ENCODE results near the gene KCTD5.

DNA sequence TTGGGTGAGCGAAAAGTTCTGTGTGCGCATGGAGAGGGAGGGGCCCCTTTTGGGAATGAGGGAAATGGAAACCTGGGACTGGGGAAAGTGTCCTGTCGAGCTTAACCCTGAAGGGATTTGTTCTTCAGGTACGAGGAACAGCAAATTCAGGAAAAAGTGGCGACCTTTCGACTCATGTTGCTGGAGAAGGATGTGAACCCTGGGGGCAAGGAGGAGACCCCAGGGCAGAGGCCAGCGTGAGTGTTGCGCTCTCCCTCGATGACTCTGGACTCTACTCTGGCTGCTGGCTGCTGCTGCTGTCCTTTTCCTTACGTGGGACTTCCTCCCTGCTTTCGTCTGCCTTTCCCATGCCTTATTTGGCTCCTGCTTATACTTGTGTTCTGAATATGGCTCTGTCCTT lies 75.0 kb downstream of the KCTD5 start:
- no peak for TF ChIP-seq POLR2A (IDR thresholded peaks at IDR 0.05)
- TF ChIP-seq, protein P1, sequence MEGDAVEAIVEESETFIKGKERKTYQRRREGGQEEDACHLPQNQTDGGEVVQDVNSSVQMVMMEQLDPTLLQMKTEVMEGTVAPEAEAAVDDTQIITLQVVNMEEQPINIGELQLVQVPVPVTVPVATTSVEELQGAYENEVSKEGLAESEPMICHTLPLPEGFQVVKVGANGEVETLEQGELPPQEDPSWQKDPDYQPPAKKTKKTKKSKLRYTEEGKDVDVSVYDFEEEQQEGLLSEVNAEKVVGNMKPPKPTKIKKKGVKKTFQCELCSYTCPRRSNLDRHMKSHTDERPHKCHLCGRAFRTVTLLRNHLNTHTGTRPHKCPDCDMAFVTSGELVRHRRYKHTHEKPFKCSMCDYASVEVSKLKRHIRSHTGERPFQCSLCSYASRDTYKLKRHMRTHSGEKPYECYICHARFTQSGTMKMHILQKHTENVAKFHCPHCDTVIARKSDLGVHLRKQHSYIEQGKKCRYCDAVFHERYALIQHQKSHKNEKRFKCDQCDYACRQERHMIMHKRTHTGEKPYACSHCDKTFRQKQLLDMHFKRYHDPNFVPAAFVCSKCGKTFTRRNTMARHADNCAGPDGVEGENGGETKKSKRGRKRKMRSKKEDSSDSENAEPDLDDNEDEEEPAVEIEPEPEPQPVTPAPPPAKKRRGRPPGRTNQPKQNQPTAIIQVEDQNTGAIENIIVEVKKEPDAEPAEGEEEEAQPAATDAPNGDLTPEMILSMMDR (IDR thresholded peaks at IDR 0.05) = no peak

All from gastroesophageal sphincter (tissue), 3 donors.